Inferior parietal cortex (tissue), 1 donor: ENCODE results near the gene PLA2G4E.

Experiments used
- DNase-seq: peaks from one replicate; pipeline ENCODE4 v3.0.0-alpha.2; 2016; ENCODE audit errors: extremely low spot score

Gene PLA2G4E

DNA sequence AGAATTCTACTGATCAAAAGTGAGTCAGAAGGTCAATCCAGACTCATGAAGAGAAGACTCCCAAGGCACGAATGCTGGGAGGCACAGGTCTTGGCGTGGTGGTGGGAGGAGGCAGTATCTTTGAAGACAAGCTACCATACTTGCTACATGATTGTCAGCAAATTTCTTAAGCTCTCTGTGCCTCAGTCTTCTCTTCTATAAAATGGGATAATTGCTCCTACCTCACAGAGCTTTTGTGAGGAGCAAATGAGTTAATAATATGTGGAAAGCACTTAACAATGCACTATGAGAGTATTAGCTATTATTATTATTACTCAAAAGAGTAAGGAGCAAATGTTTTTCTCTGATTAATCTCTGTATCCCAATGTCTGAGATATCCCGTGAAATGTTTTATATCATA lies 84.7 kb downstream of the PLA2G4E start:
- DNase-seq = no peak

DNA sequence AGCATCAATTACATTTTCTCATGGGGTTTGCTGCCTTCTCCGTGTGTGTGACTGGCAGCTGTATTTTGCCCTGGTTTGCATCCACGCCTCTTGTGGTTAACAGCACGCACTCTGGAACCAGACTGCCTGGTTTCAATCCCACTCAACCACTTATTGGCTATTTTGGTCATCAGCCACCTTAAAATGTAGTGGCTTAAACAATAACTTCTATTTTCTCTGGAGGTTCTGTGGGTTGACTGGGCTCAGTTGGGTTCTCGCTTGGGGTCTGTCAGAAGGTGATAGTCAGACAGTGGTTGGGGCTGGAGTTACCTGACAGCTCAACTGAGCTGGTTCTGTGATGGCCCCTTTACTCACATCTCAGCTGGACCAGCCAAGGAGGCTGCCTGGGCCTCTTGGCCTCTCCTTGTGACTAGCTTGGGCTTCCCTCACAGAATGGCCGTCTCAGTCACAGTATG lies 85.2 kb downstream of the PLA2G4E start:
- no peak for DNase-seq

GRCh38 chr15:41934843-41935242 lies 86.0 kb downstream of the PLA2G4E start:
- DNase-seq = no peak

- DNase-seq = no peak
Measured at GRCh38 chr15:41933771-41934170, 87.1 kb downstream of the PLA2G4E start.

GRCh38 chr15:41933326-41933725 lies 87.5 kb downstream of the PLA2G4E start:
- DNase-seq = no peak

- DNase-seq = no peak
Measured at GRCh38 chr15:41932511-41933289, 88.1 kb downstream of the PLA2G4E start.

DNA sequence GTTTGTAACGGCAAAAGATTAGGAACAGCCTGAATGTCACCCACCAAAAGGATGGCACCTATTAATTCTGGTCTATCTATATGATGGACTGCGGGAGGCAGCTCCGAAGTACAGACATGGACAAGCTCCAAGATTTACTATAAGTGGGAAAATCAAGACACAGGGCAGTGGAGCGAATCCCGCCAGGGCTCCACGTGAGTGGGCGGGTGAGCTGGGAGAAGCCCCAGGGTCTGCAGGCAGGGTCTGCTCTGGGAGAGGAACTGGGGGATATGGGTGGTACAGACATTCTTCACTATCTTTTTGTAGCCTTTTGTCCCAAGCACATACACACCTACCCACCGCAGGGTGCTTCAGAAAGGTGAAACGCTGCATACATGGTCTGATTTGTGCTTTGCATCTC lies 88.7 kb downstream of the PLA2G4E start:
- DNase-seq = no peak
